Activated CD4-positive, alpha-beta T cell treated with anti-CD3 and anti-CD28 coated beads for 48 hours (primary cell): ENCODE data around the gene PCSK2.

Experiments
- DNase-seq: peaks from one replicate; pipeline ENCODE4 v3.0.0-alpha.2; 2020

The PCSK2 gene

GRCh38 chr20:17273717-17274116, 46.9 kb downstream of the PCSK2 start:
- DNase-seq = no peak

GRCh38 chr20:17276101-17276500, 49.3 kb downstream of the PCSK2 start:
- no peak for DNase-seq

- DNase-seq = peak; percentile 28
These were observed 54.6 kb downstream of the PCSK2 start for GRCh38 chr20:17281478-17281877.

GRCh38 chr20:17282501-17282900, 55.7 kb downstream of the PCSK2 start:
- DNase-seq = no peak

GRCh38 chr20:17287503-17287902, 60.7 kb downstream of the PCSK2 start:
- no peak for DNase-seq

GRCh38 chr20:17287998-17288397, 61.2 kb downstream of the PCSK2 start:
- DNase-seq = no peak

GRCh38 chr20:17295151-17295726, 68.4 kb downstream of the PCSK2 start:
- no peak for DNase-seq

- DNase-seq = no peak
These were observed 69.2 kb downstream of the PCSK2 start for GRCh38 chr20:17295991-17296390.

- no peak for DNase-seq
These were observed 71.3 kb downstream of the PCSK2 start for GRCh38 chr20:17298171-17298570.

GRCh38 chr20:17298751-17299150, 71.9 kb downstream of the PCSK2 start:
- no peak for DNase-seq

- no peak for DNase-seq
These were observed 73.3 kb downstream of the PCSK2 start for GRCh38 chr20:17300113-17300512.

GRCh38 chr20:17304774-17305173, 77.9 kb downstream of the PCSK2 start:
- no peak for DNase-seq

GRCh38 chr20:17306427-17306826, 79.6 kb downstream of the PCSK2 start:
- no peak for DNase-seq

GRCh38 chr20:17314264-17314663, 87.4 kb downstream of the PCSK2 start:
- DNase-seq = no peak

GRCh38 chr20:17315407-17316231, 88.8 kb downstream of the PCSK2 start:
- DNase-seq = no peak

GRCh38 chr20:17316316-17317038, 89.6 kb downstream of the PCSK2 start:
- no peak for DNase-seq

- DNase-seq = no peak
These were observed 90.5 kb downstream of the PCSK2 start for GRCh38 chr20:17317341-17317740.

GRCh38 chr20:17320456-17320855, 93.6 kb downstream of the PCSK2 start:
- DNase-seq = no peak

GRCh38 chr20:17326096-17326495, 99.3 kb downstream of the PCSK2 start:
- no peak for DNase-seq

- DNase-seq = no peak
These were observed 100.6 kb downstream of the PCSK2 start for GRCh38 chr20:17327185-17328148.

GRCh38 chr20:17334932-17335331, 108.1 kb downstream of the PCSK2 start:
- DNase-seq = no peak

- no peak for DNase-seq
These were observed 112.2 kb downstream of the PCSK2 start for GRCh38 chr20:17339000-17339399.

- no peak for DNase-seq
These were observed 116.3 kb downstream of the PCSK2 start for GRCh38 chr20:17343091-17343490.
